Activated naive CD8-positive, alpha-beta T cell treated with anti-CD3 and anti-CD28 coated beads, Interleukin-2, amount 50 U/mL, for 16 hours (primary cell): ENCODE measurements around the gene BMERB1.

Experiments used
- DNase-seq: peaks from one replicate; pipeline ENCODE4 v3.0.0-alpha.2; 2020; ENCODE audit warnings: low read depth, low spot score

BMERB1 gene

GRCh38 chr16:15611610-15612009 lies 177.2 kb downstream of the BMERB1 start:
- no peak for DNase-seq

GRCh38 chr16:15613676-15614075 lies 179.3 kb downstream of the BMERB1 start:
- no peak for DNase-seq

- DNase-seq, result no peak
These were observed 181.6 kb downstream of the BMERB1 start for GRCh38 chr16:15616012-15616411.

- DNase-seq, result no peak
These were observed 182.2 kb downstream of the BMERB1 start for GRCh38 chr16:15616475-15617165.

- DNase-seq, result no peak
These were observed 183.5 kb downstream of the BMERB1 start for GRCh38 chr16:15617901-15618300.

DNA sequence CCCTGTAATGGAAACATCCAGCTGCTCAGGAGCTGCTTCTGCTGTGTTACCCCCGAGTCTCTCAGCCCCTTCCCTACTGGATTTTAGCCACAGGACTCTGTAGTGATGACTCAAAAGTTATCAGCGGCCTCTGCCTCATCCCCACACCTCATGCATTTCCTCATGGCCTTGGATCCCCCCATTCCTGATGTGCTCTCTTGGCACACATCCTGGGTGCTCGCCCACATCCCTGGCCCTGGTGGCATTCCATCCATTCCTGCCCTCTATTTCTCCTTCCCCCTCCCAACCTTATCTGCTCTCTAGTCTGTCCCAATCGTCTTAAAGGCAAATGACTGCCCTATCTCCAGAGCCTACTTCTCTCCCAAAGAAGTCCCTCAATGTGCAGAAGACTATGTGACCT lies 184.0 kb downstream of the BMERB1 start:
- no peak for DNase-seq

GRCh38 chr16:15620611-15621195 lies 186.3 kb downstream of the BMERB1 start:
- DNase-seq, result no peak

- DNase-seq, result no peak
These were observed 187.1 kb downstream of the BMERB1 start for GRCh38 chr16:15621456-15621855.

GRCh38 chr16:15621889-15622288 lies 187.5 kb downstream of the BMERB1 start:
- DNase-seq, result no peak

- DNase-seq, result no peak
These were observed 197.5 kb downstream of the BMERB1 start for GRCh38 chr16:15631730-15632409.

DNA sequence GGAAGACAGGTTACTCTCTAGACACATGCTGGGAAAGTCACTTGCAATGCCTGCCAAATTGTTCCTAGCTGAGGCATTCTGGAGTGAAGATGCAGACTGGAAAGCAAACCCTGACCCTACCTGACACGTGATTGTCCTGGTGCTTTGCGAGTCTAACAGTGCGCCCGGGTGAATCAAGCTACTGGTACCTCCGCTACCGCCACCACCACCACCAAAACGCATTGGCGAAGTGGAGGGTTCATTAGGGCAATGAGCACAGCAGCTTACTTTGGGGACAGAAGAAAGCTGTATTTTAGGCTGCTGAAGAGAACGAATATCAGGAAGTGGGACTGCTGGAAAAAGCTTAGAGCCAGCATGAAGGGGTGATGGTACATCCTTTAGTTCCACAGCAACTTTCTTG lies 201.5 kb downstream of the BMERB1 start:
- no peak for DNase-seq

DNA sequence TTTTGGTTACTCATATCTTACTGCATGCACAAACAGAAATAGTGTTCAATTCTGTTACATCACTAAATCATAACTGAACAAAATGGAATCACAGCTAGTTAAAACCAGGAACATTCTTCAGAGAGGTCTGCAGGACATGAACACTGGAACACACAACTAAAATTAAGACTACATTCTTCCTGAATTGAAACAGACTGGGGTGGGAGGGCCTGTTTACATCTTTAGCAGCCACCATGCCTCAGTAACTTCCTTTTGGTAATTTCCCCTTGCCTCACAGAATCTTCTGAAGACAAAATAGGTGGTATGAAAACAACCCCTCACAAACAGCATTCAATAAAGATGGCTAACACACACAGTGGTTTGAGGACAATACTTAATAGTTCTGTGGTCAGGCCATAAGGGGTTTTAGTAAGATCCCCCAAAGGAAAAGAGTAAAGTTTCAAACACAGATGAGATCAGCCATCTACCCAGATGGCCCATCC lies 202.0 kb downstream of the BMERB1 start:
- no peak for DNase-seq
